ENCODE measurements around the gene STAB1.
"Not testable (repeated sequence)": the region's sequence is repeated elsewhere in the genome, so short reads cannot be mapped to it uniquely, and the experiment has no call there.

STAB1 gene

DNA sequence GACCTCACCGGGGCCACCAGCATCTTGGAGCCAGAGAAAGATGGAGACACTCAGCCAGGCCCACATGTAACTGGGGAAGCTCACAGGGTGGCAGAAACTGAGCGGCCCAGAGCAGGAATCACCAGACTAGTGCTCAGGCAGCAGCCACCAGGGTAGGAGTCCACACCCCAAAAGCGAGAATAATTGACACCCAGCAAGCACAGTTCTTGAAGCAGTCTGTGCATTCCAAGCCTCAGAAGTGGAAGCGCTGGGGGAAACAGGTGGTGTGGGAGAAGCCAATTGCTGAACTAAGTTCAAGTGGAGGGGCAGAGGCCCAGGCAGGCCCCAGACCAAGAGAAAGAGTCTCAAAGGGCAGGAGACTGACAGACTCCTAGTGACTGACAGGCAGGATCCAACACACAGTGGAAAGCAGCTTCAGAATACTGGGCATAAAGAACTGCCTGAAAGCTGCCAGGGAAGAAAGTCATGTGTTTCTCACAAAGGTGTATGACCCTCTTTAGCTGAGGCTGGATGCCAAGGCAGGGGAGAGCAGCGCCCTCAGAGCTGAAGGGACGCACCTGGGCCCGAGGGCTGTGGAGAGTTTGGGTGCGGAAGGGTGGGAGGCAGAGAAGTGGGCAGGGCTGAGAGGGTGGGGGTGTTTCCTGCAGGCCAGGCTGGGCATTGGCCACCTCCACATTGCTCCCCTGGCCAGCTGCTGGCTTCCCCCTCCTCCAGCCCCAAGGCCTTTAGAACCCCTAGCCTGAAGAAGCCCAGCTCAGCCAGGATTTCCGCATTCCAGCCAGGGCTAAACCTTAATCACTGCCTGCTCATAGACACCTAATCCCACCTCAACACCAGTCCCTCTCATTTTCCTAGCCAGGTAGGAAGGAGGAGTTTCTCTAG is 30.8 kb downstream of the STAB1 start:
- DNase-seq, result no peak

DNA sequence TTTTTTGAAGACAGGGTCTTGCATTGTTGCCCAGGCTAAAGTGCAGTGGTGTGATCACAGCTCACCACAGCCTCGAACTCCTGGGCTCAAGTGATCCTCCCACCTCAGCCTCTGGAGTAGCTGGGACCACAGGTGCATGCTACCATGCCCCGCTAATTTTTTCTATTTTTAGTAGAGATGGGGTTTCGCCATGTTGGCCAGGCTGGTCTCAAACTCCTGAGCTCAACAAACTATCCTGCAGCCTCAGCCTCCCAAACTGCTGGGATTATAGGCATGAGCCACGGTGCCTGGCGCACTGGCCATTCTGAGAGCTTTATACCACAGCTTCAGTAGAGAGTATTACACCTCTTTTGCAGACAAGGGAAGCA is 31.5 kb downstream of the STAB1 start:
- not testable (repeated sequence) for DNase-seq

GRCh38 chr3:52527039-52527731 is 32.0 kb downstream of the STAB1 start:
- no peak for DNase-seq

DNA sequence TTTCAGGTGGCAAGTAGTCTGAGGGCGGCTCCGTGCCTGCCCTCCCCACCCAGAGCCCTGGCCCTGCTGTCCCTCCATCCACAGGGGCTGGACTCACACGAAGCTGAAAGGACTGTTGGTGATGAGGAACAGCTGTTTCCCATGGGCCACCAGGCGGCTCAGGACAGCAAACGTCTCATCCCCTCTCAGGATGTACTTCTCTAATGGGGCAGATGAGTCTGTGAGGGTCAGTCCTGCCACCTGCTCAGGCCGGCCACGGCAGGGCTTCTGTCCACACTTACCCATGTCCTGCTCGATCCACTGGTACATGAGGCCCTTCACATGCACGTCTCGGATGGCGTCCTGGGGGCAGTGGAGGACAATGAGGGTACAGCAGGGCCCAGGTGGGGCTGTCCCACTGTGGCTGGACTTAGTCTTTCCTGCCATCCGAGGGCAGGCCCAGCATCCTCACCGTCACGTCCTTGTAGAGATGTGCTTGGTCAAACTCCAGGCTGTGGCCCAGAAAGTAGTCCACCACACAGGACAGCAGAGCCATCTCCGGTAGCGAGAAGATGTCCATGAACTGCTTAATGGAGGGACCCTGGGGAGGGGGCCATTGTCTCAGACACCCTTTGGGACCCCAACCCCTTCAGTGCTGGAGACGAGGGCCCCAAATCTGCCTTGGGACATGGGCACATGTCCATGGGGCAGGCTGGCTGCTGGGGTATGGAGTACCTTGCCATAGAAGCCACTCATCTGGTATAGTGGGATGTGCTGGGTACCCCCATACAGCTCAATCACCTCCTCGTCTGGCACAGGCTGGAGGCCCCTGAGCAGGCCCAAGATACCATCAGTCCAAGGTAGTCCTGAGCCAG is 32.8 kb downstream of the STAB1 start:
- no peak for DNase-seq

DNA sequence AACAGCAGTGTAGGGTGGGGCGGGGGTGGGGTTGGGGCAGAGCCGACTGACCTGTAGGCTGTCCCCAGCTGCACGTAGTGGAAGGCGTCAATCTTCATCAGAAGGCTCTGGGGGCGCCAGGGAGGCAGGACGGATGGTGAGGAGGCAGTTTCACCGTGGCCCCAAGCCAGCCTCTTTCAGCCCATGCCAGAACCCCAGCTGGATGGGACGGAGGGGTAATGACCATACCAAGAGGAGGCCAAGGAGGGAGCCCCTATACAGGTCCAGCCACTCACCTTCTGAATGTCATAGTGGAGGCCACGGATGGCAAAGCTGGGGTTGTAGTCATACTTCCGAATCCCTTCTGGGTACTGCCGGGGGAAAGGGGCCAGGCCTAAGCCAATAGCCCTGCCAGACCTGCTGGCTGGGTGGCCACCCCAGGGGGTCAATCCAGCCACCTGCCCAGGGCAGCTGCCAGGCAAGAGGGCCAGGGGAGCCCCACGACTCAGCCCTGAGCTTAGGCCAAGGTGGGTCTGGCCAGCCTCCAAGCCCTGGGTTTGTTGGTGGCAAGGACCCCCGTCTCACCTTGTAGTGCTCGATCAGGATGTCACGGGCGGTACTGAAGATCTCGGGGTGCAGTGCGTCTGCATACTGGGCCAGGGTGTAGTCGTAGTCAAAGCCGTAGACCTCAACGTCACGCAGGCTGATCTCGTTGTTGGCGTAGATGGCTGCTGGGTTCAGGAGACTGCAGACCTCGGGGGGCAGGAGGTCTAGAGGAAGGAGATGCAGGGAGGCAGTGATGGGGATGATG is 33.6 kb downstream of the STAB1 start:
- no peak for DNase-seq

GRCh38 chr3:52529376-52530333 is 34.5 kb downstream of the STAB1 start:
- no peak for DNase-seq

- no peak for DNase-seq
These were observed 36.0 kb downstream of the STAB1 start for GRCh38 chr3:52530918-52531826.

DNA sequence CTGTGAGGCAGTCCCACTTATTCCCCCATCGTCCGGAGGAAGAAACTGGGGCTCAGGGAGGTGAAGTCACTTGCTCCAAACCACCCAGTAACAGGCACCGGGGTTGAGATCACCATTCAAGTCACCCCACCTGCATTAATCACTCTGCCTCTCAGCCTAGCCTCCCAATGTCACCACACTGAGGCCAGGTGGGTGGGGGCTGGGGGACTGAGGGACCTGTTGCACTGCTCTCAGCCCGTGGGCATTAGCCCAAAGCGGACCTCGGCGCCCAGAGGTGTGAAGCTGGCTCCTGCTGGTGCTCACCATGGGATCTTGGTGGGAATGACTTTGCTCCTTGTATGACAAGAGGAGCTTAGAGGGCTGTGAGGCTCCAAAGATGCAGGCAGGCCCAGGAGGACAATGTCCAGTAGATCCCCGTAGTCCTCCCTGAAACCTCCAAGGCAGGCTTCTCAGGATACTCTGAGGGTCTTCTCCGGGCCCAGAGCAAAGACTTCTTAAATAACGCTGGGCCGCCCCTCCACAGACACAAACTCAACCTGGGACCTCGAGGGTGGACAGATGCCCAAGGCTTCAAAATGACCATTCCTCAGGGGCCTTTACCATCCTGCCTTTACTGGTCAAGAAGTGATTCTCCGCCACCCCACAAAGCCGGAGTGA is 36.9 kb downstream of the STAB1 start:
- DNase-seq, result no peak

GRCh38 chr3:52532517-52532837 is 37.3 kb downstream of the STAB1 start:
- no peak for DNase-seq

GRCh38 chr3:52532838-52533622 is 37.9 kb downstream of the STAB1 start:
- DNase-seq, result no peak

DNA sequence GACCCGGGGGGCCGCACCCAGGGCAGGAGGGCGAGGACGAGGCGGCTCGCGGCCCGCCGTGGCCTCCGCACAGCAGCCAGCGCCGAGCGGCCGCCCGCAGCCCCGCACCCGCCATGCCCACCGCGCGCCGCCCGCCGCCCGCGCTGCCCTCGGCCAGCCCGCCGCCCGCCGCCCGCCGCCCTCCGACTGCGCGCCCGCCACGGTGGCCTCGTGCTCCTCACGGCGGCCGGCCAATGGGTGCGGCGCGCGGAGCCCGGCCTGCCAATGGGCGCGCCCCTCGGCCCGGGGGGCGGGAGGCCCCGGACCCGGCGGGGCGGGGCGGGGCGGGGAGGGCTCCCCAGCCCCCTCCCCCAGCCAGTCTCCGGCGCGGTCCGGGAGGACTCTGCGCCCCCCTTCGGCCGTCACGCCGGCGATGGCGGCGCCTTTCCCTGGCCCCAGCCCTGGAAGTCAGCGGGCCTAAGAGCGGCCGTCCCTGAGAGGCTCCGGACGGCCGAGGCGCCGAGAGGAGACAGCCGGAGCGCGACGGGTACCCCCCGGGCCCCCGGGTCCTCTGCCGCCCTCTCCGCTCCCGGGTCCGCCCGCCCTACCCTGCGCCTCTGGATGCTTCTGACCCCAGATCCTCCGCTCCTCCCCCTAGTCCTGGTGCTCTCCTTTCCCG is 38.6 kb downstream of the STAB1 start, which contains the start of gene NT5DC2:
NT5DC2 (minus strand) TSS at position 235 of the 658 bp plus-strand sequence; CDS start at position 115, 120 bp downstream.
- DNase-seq, result no peak

GRCh38 chr3:52534281-52535183 is 39.4 kb downstream of the STAB1 start:
- no peak for DNase-seq

DNA sequence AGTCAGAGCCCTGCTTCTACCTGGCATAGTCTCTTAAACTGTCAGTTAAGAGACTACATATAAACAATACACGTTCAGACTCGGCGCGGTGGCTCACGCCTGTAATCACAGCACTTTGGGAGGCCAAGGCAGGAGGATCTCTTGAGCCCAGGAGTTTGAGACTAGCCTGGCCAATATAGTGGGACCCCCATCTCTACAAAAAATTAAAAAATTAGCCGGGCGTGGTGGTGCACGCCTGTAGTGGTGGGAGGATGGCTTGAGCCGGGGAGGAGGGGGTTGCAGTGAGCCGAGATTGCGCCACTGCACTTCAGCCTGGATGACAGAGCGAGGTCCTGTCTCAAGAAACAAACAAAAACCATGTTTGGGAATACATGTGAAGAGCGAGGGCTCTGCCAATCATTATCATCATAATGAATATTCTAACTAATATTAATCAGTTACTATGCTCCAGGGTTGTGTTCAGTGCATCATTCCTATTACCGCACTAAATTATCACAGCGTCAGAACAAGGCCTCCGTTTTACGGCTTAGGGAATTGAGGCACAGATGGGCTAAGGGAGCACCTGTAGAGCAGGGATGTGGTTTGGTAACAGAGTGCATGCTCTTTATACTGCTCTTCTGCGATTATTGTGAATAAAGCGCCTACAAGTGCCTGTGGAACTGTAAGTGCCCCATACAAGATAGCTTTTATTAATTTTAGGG is 40.4 kb downstream of the STAB1 start:
- DNase-seq, result no peak

DNA sequence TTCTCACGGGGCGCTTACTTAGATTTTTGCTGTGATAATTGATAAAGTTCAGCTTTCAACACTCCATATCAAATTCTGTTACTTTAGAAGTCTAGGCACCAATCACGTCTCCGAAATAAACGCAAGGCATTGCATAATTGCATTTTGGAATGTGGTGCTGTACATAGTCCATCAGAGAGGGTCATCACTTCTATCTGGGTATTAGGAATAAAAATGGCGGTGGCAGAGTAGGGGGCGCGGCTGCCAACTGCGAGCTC is 40.9 kb downstream of the STAB1 start:
- no peak for DNase-seq

DNA sequence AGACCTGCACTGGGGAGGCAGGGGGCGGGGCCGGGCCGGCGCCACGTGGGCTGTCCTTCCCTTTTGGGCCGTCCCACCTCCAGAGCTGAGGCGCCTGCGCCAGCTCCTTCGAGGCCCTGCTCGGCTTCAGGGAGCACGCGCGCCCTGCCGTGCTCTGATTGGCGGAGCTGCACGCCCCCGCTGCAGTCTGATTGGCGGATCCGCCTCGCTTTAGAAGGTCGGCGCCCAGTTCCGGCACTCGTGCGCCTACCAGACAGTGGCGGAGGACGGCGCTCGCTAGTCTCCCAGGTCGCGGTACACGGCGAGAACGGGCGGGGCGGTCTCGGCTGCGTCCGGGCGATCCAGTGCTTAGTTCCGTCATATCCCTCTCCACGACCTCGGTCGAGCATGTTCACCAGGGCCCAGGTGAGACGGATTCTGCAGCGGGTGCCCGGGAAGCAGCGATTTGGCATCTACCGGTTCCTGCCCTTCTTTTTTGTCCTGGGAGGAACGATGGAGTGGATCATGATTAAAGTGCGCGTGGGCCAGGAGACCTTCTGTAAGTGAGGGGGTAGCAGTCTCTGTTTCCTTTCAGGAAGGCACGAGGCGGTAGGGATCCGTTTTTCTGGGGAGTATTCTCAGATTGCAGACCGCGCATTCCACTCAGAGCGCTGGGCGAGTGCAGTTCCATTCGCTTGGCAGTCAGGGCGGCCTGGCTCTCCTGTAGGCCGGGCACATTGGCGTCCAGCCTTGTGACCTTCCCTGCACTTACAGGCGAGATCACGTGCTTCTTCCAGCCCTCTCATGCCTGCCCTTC is 41.4 kb downstream of the STAB1 start, which contains the start of gene UQCC5:
UQCC5 (plus strand) TSS at position 237 of the 796 bp plus-strand sequence; CDS start at position 388, 151 bp downstream.
- DNase-seq, result peak; percentile 94

GRCh38 chr3:52537165-52537620 is 42.1 kb downstream of the STAB1 start:
- DNase-seq, result no peak
